Panc1 (cell line): ENCODE results near the gene VIPAS39.

Experiments
- CTCF ChIP-seq: fragments of 450-650 bp; IDR thresholded peaks from 2 replicates; pipeline ENCODE4 v1.5.1; 2017; ENCODE audit warnings: mild to moderate bottlenecking
- POLR2AphosphoS5 ChIP-seq: IDR thresholded peaks from 2 replicates; pipeline ENCODE4 v1.6.1; 2012; ENCODE audit warnings: mild to moderate bottlenecking, low read depth, low read length, moderate library complexity

- TF ChIP-seq CTCF (no peak), POLR2AphosphoS5 (no peak)
Measured at GRCh38 chr14:77458249-77458950, 999 bp upstream of the VIPAS39 start.
